Upper lobe of right lung (tissue), 1 donor: Measurements from ENCODE around the gene FRMD4B. TPM values are rescaled to one million over a fixed set of nuclear protein-coding genes. Genes with fewer than 3 reads are reported as not detected.

Experiments used
- ATAC-seq: fragments of 200-7000 bp; cut with Tn5 transposase; one replicate; pipeline ENCODE4 v1.9.1; 2020; ENCODE audit warnings: mild to moderate bottlenecking, moderate library complexity
- DNase-seq: peaks from one replicate; pipeline ENCODE4 v3.0.0-alpha.2; 2020
- H3K27ac ChIP-seq: fragments of 200-600 bp; one replicate; pipeline ENCODE4 v1.8.0; 2022
- H3K27me3 ChIP-seq: fragments of 200-600 bp; one replicate; pipeline ENCODE4 v1.8.0; 2022; ENCODE audit warnings: mild to moderate bottlenecking
- H3K36me3 ChIP-seq: fragments of 200-600 bp; one replicate; pipeline ENCODE4 v1.8.0; 2022
- H3K4me1 ChIP-seq: fragments of 200-600 bp; one replicate; pipeline ENCODE4 v1.8.0; 2022
- H3K4me3 ChIP-seq: fragments of 200-600 bp; one replicate; pipeline ENCODE4 v1.8.0; 2022; ENCODE audit warnings: mild to moderate bottlenecking
- H3K9me3 ChIP-seq: fragments of 200-600 bp; one replicate; pipeline ENCODE4 v1.8.0; 2022
- intact Hi-C: fragments of 100-400 bp; cut with DNase I; formaldehyde crosslinking; loops from one replicate; pipeline ENCODE4 v1.11.0; 2022
- total RNA-seq: library from RNA; stranded (reverse); fragmentation: NEBNext Ultra II Directional; extraction: Animal tissue kit (Norgen Biotek cat#: 25700); gene quantifications from one replicate; pipeline ENCODE4 v1.2.1, GENCODE V29; 2021
- TF ChIP-seq, protein P1 (sequence below): fragments of 200-600 bp; IDR thresholded peaks from one replicate; pipeline ENCODE4 v1.8.0; 2022; ENCODE audit warnings: antibody characterized with exemption
- donor health status: DM: no; HTN: yes; CAD: no; lungs with severe emphysema.

Gene FRMD4B
- total RNA-seq, 1 donor from 2014 or later = 60.7 TPM

DNA sequence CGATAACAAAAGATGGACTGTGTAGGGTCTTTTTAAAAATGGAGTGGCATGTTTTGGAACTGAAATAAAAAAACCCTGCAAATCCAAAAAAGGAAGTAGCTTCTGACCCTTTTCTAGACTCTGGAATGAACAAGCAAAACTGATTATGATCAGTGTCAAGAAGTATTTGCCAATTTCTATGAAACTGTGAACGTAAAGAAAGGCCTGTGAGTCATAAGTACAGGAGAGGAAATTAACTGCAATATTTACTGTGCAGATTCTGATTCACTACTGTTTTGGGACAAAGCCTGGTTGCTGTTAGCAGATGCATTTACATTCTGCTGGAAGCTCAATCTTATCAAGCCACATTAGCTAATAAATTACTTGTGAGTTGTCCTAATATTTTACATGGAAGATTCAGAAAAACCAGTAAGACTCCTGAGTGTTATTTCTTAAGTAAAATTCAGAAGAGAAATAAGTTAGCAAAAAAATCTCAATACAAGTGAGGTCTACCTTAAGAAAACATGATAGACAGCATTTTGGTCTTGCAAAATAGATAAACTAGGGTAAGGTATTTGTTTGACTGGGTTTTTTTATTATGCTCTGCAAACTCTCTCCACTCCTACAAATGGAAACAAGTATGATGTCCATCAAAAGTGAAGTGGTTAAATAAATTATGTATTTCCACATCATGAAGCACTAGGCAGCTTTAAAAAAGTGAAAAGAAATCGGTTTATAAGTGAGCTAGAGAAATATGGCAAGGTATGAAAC is 173.3 kb downstream of the FRMD4B start:
- DNase-seq (no peak), ATAC-seq (peak; percentile 73)
- intact Hi-C loops = no loop called here
- H3K4me1 ChIP-seq = peaks cover 9% of the 10 kb centered on the region
- no peak overlapping the region for H3K4me3 ChIP-seq
- TF ChIP-seq, protein P1, sequence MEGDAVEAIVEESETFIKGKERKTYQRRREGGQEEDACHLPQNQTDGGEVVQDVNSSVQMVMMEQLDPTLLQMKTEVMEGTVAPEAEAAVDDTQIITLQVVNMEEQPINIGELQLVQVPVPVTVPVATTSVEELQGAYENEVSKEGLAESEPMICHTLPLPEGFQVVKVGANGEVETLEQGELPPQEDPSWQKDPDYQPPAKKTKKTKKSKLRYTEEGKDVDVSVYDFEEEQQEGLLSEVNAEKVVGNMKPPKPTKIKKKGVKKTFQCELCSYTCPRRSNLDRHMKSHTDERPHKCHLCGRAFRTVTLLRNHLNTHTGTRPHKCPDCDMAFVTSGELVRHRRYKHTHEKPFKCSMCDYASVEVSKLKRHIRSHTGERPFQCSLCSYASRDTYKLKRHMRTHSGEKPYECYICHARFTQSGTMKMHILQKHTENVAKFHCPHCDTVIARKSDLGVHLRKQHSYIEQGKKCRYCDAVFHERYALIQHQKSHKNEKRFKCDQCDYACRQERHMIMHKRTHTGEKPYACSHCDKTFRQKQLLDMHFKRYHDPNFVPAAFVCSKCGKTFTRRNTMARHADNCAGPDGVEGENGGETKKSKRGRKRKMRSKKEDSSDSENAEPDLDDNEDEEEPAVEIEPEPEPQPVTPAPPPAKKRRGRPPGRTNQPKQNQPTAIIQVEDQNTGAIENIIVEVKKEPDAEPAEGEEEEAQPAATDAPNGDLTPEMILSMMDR = no peak
- H3K27ac ChIP-seq = peak overlapping the region; percentile 1
- H3K36me3 ChIP-seq = peaks cover 48% of the 10 kb centered on the region
- no peaks in the 10 kb centered on the region for H3K9me3 ChIP-seq
- H3K27me3 ChIP-seq = no peaks in the 10 kb centered on the region

DNA sequence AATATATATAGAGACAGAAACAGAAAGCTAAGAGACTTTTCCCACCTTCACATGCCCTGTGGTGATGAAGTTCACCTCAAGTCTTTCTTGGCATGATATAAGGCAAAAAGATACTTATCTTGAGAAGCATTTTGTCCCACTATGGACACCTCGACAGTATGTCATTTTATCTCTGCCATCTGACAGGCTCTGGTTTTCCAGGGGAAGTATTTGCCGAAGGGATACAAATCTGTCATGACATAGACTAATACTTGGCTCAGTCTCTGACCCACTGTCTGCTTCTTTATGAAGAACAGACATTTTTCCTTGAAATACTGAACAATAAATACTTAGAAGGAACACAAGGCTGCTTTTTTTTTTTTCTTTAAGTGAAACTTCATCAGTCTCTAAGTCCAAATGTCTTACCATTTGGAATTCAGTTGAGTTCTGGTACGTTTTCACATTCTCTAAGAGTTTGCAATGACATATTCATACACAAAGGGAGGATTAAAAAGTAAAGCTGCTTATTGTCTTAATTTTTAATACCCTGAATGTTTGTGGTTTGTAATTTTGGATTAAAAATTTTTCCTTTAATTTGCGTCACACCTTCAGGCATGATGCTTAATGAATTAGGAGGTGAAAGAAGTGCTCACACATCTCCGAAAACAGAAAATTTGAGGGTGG is 175.7 kb downstream of the FRMD4B start:
- Histone ChIP-seq H3K4me3 (no peak overlapping the region), H3K9me3 (no peaks in the 10 kb centered on the region), H3K36me3 (peaks cover 27% of the 10 kb centered on the region), H3K4me1 (peaks cover 9% of the 10 kb centered on the region), H3K27me3 (no peaks in the 10 kb centered on the region), H3K27ac (no peak overlapping the region)
- DNase-seq (no peak), ATAC-seq (no peak)
- intact Hi-C loops = no loop called here
- TF ChIP-seq, protein P1 = no peak

DNA sequence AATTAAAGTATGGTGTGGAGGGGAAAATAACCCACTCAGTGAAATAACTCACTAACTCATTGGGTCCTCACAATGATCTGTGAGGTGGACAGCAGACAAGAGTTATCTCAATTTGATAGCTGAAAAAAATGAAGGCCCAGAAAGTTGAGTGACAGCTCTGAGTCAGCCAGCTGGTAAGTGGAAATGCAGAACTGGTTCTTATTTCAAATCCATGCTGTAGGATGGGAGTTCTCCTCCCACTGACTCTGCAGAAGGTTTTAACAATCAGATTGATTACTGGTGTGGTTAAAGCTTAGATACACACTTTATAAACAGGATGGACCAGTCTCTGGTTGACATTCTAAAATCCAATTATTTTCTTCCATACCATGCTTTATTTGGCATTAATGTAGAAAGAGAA is 176.5 kb downstream of the FRMD4B start:
- TF ChIP-seq, protein P1 = no peak
- intact Hi-C loops = no loop called here
- DNase-seq = no peak
- Histone ChIP-seq H3K9me3 (no peaks in the 10 kb centered on the region), H3K36me3 (peaks cover 27% of the 10 kb centered on the region), H3K4me3 (no peak overlapping the region), H3K27ac (no peak overlapping the region), H3K27me3 (no peaks in the 10 kb centered on the region), H3K4me1 (peaks cover 9% of the 10 kb centered on the region)
- ATAC-seq = no peak

DNA sequence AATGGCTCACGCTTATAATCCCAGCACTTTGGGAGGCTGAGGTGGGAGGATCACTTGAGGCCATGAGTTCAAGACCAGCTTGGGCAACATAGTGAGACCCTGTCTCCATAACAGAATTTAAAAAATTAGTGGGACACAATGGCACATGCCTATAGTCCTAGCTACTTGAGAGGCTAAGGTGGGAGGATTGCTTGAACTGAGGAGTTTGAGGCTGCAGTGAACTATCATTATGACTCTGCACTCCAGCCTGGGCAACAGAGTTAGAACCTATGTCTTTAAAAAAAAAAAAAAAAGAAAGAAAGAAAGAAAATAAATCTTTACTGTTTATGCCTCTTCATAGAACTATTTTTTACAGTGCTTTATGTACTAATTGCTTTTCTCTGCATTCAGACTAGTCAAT is 178.9 kb downstream of the FRMD4B start:
- Histone ChIP-seq H3K27ac (no peak overlapping the region), H3K4me3 (no peak overlapping the region), H3K9me3 (no peaks in the 10 kb centered on the region), H3K4me1 (no peaks in the 10 kb centered on the region), H3K27me3 (no peaks in the 10 kb centered on the region), H3K36me3 (peaks cover 36% of the 10 kb centered on the region)
- intact Hi-C loops = no loop called here
- DNase-seq = no peak
- TF ChIP-seq, protein P1 = no peak
- no peak for ATAC-seq

DNA sequence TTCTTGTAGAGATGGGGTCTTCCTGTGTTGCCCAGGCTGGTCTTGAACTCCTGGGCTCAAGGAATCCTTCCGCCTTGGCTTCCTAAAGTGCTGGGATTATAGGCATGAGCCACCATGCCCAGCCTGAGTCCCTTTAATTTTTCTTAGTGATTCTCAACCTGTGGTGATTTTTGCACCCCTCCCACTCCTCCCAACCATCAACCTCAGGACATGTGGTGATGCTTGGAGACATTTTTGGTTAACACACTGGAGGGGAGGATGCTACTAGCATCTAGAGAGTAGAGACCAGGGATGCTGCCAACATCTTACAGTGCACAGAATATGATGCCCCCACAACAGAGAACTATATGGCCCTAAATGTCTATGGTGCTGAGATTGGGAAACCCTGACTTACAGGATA is 180.5 kb downstream of the FRMD4B start:
- DNase-seq (no peak), ATAC-seq (no peak)
- TF ChIP-seq, protein P1 = no peak
- no peak overlapping the region for H3K27ac ChIP-seq
- no peaks in the 10 kb centered on the region for H3K9me3 ChIP-seq
- H3K4me1 ChIP-seq = peaks cover 15% of the 10 kb centered on the region
- intact Hi-C loops = no loop called here
- peaks cover 36% of the 10 kb centered on the region for H3K36me3 ChIP-seq
- H3K4me3 ChIP-seq = no peak overlapping the region
- no peaks in the 10 kb centered on the region for H3K27me3 ChIP-seq
